GM20000 (cell line): ENCODE measurements around the gene NDUFC1.

ENCODE experiments used
- DNase-seq: peaks from one replicate; pipeline ENCODE4 v3.0.0; 2012; ENCODE audit warnings: low spot score
- CTCF ChIP-seq: IDR thresholded peaks from 2 replicates; pipeline ENCODE4 v1.5.1; 2012; ENCODE audit warnings: mild to moderate bottlenecking, control low read depth; ENCODE audit errors: extremely low read depth, missing control alignments

NDUFC1 gene

GRCh38 chr4:139275281-139275735 is 27.0 kb downstream of the NDUFC1 start:
- no peak for DNase-seq
- TF ChIP-seq CTCF, result no peak

- TF ChIP-seq CTCF, result no peak
- no peak for DNase-seq
Observed at GRCh38 chr4:139274790-139275189, 27.5 kb downstream of the NDUFC1 start.

GRCh38 chr4:139273835-139274234 is 28.4 kb downstream of the NDUFC1 start:
- DNase-seq, result no peak
- no peak for TF ChIP-seq CTCF

GRCh38 chr4:139267301-139267700 is 35.0 kb downstream of the NDUFC1 start:
- no peak for DNase-seq
- TF ChIP-seq CTCF, result no peak

- no peak for TF ChIP-seq CTCF
- peak; percentile 89 for DNase-seq
Observed at GRCh38 chr4:139266583-139267257, 35.6 kb downstream of the NDUFC1 start.

GRCh38 chr4:139266208-139266582 is 36.1 kb downstream of the NDUFC1 start:
- TF ChIP-seq CTCF, result no peak
- DNase-seq, result no peak

- no peak for TF ChIP-seq CTCF
- no peak for DNase-seq
Observed at GRCh38 chr4:139265654-139266053, 36.6 kb downstream of the NDUFC1 start.
